HT1080 (cell line): ENCODE data around the gene APBB2. TPM values are rescaled to one million over a fixed set of nuclear protein-coding genes. Genes with fewer than 3 reads are reported as not detected.

Experiments
- DNase-seq: peaks from one replicate; pipeline ENCODE4 v3.0.0-alpha.2; 2015; ENCODE audit warnings: low read depth
- total RNA-seq: library from RNA; depleted of rRNA; stranded (reverse); fragments of >200 nt; shearing (Covaris generic); gene quantifications from 2 replicates; pipeline ENCODE4 v1.2.3, GENCODE V29; 2014

Gene APBB2
- total RNA-seq, 1 experiment from 2014 or later: 50.4 TPM

DNA sequence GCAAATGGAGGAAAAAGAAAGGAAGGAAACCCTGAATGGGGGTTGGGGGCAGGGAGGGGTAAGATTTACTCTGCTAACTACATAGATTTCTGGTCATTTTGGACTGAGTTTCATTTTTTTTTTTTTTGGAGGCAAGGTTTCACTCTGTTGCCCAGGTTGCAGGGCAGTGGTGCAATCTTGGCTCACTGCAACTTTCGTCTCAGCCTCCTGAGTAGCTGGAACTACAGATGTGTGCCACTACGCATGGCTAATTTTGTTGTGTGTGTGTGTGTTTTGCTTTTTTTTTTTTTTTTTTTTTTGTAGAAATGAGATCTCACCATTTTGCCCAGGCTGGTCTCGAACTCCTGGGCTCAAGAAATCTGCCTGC lies 223.5 kb downstream of the APBB2 start:
- DNase-seq: no peak

DNA sequence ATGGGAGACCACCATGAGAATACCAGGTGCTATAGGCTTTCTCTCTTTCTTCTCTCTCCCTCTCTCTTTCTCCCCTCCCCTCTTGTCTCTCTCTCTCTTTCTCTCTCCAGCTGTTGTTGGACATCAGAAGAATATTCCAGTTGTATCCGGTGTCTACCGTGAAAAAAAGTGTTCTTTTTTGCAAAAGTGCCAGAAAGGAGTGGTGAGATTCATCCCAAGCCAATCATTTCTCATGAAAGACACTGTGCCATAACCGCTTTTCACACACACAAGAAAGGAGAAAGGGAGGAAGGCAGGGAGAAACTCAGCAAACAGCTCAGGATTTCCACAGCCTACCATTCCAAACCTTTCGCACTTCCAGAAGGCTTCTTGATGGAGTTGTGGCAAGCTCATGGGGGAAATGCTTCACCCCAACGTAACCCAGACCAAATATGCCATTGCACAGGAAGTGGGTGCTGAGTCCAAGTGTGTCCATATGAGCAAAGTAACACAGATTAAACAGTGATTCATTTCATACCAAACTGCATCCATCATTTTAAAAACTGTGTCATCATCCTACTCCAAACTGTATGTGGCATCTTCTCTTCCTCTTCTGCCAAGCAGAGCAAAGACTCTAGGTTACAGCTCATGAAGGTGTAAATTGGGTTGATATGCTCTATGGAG lies 224.0 kb downstream of the APBB2 start:
- DNase-seq: peak; percentile 99

DNA sequence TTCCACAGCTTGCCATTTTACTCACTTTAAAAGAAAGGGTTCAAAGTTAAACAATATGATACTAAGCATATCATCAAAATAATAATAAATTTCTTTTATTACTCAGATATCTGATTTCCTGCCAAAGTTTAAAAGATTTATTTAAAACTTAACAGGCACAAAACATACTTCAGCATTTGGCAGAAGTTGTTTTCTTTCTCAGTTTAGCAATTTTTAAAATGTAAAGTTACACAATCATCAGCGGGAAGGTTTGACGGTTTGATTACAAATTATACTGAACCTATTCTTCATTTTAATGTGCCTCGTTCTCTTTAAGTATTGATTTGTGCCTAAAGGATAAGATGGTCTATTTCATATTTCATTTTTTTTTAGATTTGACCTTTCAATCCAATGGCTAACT lies 227.2 kb downstream of the APBB2 start:
- DNase-seq: no peak

GRCh38 chr4:40986375-40986774 lies 228.0 kb downstream of the APBB2 start:
- no peak for DNase-seq

GRCh38 chr4:40984051-40984450 lies 230.3 kb downstream of the APBB2 start:
- no peak for DNase-seq

- DNase-seq: no peak
Measured at GRCh38 chr4:40980318-40980883, 233.9 kb downstream of the APBB2 start.

- DNase-seq: no peak
Measured at GRCh38 chr4:40978548-40978947, 235.8 kb downstream of the APBB2 start.

GRCh38 chr4:40976343-40976742 lies 238.0 kb downstream of the APBB2 start:
- peak; percentile 53 for DNase-seq

- no peak for DNase-seq
Measured at GRCh38 chr4:40972722-40973121, 241.6 kb downstream of the APBB2 start.

GRCh38 chr4:40971338-40971737 lies 243.0 kb downstream of the APBB2 start:
- DNase-seq: no peak

DNA sequence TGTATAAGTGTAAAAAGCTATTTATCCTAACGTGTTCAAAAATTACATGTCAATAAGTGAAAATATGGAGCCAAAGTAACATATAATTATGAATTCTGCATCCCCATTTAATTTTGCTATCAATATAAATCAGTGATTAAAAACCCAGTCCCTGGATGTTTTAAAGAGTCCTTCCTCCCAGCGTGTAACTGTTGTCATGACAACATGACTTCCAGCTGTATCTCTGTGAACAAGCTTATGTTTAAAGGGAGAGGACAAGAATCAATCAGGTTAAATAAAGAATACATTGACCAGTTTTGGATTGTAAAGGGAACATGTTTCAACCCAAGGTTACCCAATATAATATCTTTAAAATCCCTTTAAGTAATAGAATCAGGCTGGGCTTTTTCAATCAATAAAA lies 244.8 kb downstream of the APBB2 start:
- no peak for DNase-seq

GRCh38 chr4:40967550-40967949 lies 246.8 kb downstream of the APBB2 start:
- no peak for DNase-seq

DNA sequence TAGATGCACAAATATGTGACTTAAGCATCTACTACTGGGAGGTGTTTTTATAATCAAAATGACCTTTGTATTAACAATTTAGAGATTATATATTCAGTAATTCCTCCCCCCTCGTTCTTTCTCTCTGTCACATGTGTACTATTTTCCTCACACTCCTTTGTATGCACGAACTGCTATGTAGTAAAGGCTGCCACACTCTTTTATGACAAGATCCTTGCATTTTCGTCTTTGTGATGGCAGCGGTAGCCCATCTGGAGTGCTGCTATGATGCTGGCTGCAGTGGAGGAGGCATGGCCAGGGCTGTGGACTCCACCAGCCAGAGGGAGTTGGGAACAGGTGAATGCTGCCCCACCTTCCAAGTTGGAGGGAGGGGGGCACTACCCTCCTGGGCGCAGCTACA lies 248.3 kb downstream of the APBB2 start:
- no peak for DNase-seq

GRCh38 chr4:40963897-40964478 lies 250.4 kb downstream of the APBB2 start:
- peak; percentile 33 for DNase-seq

DNA sequence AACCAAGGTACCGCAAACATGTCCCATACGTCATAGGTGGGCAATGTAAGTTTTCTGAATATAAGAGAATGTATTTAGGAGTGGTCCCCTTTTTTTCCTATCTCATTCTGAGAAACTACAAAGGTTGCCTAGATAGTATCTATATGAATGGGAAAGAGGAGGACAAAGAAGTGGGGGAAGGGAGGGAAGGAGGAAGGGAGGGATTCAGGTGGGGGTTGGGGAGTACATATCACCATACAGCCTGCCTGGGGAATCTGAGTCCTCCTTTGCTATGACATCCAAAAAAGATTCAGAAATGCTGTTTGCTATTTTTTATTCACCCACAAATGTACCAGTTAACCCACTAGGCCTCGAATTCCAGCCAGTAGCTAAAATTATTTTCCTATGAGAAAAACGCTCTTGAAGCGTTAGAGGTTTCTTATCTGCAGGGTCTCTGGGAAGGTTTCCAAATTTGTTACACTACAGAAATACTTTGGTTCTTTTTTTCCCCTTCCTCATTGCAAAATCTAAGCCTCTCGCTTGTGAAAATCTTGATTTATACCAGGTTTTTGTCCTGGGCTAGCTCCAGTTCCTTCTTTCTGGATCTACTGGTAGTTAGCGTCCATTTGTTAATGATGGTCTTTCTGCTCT lies 251.7 kb downstream of the APBB2 start:
- no peak for DNase-seq

DNA sequence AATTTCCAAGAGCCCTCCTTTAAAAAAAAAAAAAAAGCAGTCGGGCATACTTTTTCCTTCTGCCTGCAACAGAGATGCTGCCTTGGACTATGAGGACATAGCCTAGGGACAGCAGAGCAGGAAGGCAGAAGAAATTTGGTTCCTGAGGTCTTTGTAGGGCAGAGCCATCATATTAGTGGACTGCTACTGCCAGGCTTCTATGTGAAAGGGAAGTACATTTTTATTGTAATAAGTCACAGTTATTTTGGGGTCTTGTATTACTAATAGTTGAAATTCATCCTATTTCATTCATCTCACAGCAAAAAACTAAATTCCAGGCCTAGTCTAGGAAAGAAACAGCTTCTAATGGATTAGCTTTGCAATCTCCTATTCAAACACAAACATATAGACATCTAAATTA lies 253.4 kb downstream of the APBB2 start:
- no peak for DNase-seq

DNA sequence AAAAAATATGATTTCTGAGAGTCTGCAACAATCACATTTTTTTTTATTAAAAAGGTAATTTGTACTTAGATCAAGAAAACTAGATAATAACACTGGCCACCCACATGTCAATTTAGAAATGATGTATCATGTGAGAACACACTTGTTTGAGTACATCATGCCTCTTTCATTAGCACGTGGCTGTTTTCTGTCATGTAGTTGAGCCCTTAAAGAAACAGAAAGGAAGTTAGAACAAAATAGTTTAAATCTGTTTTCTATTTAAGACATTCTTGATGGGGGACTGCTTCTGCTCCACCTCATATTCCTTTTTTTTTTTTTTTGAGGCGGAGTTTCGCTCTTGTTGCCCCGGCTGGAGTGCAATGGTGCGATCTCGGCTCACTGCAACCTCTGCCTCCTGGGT lies 257.1 kb downstream of the APBB2 start:
- DNase-seq: no peak

DNA sequence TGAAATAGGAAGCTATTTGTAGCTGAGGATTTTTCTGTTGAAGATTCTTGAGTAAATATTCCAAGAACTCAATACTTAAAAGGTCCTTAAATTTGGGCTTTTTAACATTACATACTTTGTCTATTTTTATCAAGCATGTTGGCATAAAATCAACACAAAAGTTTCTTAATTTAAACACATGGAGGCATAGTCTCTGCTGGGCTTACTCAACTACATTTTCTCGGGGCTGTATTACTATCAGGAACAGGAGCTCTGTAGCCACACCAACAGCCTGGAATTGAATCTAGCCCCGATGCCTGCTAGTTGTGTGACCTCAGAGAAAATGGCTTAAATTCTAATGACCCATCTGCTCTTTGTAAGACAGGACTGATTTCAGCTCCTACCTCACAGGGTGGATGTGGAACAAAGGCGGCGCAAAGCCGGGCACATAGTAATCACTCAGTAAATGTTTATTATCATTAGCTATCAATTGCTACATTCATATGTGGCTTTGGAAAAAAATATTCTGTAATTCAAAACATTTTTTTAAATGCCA lies 257.6 kb downstream of the APBB2 start:
- no peak for DNase-seq

DNA sequence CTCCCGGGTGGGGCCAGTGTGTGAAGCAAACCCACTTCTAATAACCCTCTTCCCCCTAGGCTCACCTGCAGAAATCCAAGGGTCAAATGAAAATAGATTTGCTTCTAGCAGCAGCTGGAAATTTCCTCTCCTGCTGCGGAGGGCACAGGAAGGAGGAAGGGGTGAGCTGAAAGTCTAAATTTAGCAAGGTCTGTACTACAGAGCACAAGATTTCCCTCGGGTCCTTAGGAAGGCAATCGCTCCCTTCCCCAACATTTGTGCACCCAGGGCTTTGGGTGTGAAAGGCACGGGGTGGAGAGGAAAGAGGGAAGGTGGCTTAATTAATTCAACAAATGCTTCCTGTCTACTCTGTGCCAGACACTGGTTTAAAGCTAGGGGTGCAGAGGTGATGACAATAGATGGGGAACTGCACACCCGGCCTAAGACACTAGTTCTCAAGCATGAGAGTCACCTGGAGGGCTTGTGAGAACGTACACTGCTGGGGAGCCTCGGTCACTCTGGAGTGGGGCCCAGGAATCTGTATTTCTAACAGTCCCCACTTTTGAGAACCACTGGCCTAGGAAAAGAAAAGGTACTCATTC lies 260.2 kb downstream of the APBB2 start:
- DNase-seq: no peak

- no peak for DNase-seq
Measured at GRCh38 chr4:40953283-40954087, 260.9 kb downstream of the APBB2 start.

DNA sequence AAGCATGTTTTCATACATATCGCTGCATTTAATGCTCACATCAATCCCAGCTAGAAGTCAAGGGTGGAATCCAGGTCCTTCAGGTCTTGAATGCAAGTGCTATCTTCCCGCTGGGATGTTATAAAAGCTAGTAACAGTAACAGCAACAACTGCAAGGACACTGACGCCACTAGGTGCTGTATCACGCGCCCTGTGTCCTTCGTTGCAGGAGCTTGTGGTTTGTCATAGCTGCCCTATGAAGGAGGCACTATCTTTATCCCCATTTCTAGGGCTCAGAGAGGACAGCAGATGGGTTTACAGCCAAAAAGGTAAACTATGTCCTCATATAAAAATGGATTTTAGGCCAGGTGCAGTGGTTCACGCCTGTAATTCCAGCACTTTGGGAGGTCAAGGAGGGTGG lies 261.7 kb downstream of the APBB2 start:
- no peak for DNase-seq
